Activated CD8-positive, alpha-beta memory T cell treated with anti-CD3 and anti-CD28 coated beads for 24 hours (primary cell): Measurements from ENCODE around the gene CFLAR.
"Not testable (repeated sequence)": the region's sequence is repeated elsewhere in the genome, so short reads cannot be mapped to it uniquely, and the experiment has no call there.

Experiments
- DNase-seq: peaks from one replicate; pipeline ENCODE4 v3.0.0-alpha.2; 2020

Gene CFLAR

DNA sequence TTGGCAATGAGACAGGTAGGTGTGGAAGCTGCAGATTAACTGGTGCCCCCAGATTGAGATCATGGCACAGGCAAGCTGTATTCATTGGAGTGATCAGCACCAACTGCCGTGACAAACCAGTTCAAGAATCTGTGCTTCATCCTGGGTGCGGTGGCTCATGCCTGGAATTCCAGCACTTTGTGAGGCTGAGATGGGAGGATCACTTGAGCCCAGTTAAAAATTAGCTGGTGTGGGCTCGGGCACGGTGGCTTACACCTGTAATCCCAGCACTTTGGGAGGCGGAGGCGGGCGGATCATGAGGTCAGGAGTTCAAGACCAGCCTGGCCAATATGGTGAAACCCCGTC is 33.8 kb downstream of the CFLAR start:
- not testable (repeated sequence) for DNase-seq

- no peak for DNase-seq
Measured at GRCh38 chr2:201150454-201151020, 34.6 kb downstream of the CFLAR start.

- no peak for DNase-seq
Measured at GRCh38 chr2:201151127-201151981, 35.4 kb downstream of the CFLAR start.

DNA sequence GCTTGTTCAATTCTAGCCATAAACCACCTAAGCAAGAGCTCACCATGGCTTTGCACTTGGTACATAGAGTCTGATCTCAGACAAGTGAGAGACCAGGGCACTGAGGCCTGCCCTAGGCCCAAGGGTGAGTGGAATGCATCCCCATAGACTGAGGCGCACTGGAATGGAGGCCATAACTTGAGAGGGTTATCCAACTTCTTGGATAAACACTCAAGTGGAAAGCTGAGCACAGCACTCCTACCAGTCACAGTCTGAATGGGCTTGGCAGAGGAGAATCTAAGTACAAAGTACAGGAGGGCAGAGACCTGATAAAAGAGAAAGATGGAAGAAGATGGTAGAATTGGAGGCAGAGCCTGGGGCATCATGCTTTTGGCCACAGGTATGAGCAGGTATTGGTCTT is 36.6 kb downstream of the CFLAR start:
- no peak for DNase-seq

- no peak for DNase-seq
Measured at GRCh38 chr2:201152999-201153815, 37.2 kb downstream of the CFLAR start.

GRCh38 chr2:201154615-201155399 is 38.8 kb downstream of the CFLAR start:
- no peak for DNase-seq

DNA sequence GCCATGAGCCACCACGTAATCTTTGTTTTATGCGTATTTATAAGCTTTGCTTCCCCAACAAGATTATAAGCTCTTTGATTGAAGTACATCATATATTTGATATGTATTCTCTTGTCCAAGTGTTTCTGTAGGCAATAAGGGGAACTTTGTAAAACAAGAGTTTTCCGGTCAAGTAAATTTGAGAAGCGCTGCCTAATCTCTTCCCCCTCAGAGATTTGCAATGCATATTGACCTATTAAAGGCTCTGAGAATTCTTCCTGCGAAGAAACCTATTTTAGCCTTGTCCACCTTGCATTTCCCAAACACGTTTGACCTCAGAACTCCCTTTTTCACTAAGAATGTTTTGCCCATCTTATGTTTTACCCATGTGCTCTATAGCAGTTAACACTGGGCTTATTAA is 40.1 kb downstream of the CFLAR start:
- DNase-seq, result no peak

DNA sequence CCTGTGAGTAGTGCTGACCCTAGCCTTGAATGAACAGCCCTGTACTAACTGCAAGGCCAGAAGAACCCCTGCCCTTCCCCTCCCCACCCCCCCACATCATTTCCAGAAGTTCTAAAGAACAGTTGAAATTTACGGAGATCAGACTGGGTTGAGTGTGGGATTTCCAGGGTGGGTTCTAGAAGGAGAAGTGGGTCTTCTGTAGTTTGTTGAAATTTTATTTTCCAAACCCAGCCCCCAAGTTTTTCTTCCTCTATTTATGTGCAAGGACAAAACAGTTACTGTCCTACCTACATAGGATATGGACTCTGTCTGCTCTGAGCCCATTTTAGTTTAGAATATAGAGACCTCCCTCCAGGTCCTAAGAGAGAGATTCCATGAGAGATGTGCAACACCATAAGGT is 40.7 kb downstream of the CFLAR start:
- no peak for DNase-seq

DNA sequence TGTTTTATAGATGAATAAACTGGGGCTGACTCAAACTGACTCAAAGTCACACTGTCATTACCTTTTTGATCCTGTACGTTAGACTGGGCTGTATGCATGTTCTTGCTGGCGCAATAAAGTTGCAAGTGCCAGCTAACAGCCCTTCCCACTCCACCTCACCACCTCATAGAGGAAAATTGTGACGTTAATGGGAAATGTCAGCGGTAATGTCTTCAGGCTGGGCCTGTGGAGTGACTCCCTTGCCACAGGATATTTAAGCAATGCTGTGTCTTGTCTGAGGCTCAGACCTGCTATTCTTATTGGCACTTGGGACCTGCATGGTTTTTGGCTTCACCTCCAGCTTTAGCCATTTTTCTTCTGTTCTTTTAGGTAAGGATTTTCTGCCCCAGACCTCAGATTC is 41.7 kb downstream of the CFLAR start:
- no peak for DNase-seq

GRCh38 chr2:201158111-201158929 is 42.4 kb downstream of the CFLAR start:
- DNase-seq, result no peak

DNA sequence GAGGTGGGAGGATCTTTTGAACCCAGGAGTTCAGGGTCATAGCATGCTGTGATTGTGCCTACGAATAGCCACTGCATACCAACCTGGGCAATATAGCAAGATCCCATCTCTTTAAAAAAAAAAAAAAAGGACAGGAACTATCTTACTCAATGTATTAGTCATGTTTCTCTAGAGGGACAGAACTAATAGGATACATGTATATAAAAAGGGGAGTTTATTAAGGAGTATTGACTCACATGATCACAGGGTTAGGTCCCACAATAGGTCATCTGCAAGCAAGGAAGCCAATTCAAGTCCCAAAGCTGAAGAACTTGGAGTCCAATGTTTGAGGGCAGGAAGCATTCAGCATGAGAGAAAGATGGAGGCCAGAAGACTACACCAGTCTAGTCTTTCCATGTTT is 48.2 kb downstream of the CFLAR start:
- DNase-seq, result no peak

- DNase-seq, result no peak
Measured at GRCh38 chr2:201167546-201167945, 51.6 kb downstream of the CFLAR start.

GRCh38 chr2:201168496-201168895 is 52.5 kb downstream of the CFLAR start:
- DNase-seq, result not testable (repeated sequence)

GRCh38 chr2:201171259-201171814 is 55.4 kb downstream of the CFLAR start:
- DNase-seq, result no peak

DNA sequence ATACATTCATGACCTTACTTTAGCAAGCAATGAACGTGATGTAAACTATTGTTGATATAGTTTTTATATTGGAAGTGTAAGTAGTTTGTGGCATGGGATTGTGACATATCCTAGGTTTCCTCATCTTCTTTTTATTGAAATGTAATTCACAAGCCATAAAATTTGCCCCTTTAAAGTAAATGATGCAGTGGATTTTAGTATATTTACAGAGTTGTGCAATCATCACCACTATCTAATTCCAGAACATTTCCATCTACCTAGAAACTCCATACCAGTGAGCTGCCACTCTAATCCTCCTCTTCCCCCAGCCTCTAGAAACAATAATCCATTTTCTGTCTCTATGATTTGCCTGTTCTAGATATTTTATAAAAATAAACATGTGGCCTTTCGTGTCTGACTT is 56.3 kb downstream of the CFLAR start:
- no peak for DNase-seq

DNA sequence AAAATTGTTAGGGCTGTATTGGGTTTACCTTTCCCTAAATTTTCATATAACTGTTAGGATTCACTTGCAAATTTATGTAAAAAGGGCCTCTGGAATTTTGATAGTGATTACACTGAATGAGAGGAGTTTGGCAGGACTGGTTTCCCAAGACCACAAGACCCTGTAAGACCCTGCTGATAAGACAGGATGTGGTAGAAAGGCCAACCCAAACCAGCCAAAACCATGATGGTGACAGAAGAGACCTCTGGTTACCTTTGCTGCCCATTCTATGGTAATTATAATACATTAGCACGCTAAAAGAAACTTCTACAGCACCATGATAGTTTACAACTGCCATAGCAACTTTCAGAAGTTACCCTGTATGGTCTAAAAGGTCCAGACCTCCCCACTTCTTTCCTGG is 58.7 kb downstream of the CFLAR start:
- DNase-seq, result no peak

- DNase-seq, result no peak
Measured at GRCh38 chr2:201176081-201176481, 60.1 kb downstream of the CFLAR start.

DNA sequence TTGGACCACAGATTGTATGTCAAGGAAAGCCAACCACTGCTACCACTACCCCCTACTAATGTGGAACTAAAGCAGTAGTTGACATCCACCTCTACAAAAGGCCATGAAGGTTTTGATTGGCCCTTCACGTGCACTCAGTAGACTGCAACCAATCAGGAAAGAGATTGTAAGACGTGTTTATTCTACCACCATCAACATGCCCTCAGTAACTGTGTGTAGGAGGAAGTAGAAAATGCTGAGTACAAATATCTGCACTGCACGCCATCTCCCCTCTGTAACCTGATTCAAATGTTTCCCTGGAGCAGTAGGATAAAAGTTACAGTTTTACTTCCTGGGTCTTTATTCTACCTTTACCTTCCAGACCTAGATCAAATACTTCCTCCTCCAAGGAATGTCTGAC is 64.0 kb downstream of the CFLAR start:
- DNase-seq, result no peak

GRCh38 chr2:201182650-201183364 is 66.8 kb downstream of the CFLAR start, which contains the start of gene CASP10:
CASP10 (plus strand) TSS chr2:201183141; CDS start chr2:201185778, 2,637 bp downstream.
- no peak for DNase-seq

DNA sequence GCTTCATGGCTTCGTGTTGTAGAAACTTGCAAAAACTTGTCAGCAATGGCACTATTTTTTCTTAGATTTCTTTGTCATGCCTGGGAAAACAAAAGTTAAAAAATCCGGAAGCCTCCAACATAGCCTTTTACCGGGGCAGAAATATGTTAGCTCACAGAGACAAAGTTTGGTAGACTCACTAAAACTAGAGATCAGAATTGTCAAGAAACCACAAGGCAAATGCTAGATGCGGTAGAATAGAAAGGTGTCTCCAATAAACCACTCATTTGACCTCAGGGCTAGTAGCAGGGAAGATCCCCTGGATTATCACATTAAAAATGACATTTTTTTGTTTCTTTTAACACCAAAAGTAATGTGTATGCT is 67.4 kb downstream of the CFLAR start:
- DNase-seq, result no peak

GRCh38 chr2:201183835-201184234 is 67.9 kb downstream of the CFLAR start:
- not testable (repeated sequence) for DNase-seq
